Left hindlimb (tissue), 1 donor: Measurements from ENCODE around the gene PROS1.
"Not testable (repeated sequence)": the region's sequence is repeated elsewhere in the genome, so short reads cannot be mapped to it uniquely, and the experiment has no call there.

ENCODE experiments used
- DNase-seq: peaks from one replicate; pipeline ENCODE4 v3.0.0-alpha.2; 2018

Gene PROS1

DNA sequence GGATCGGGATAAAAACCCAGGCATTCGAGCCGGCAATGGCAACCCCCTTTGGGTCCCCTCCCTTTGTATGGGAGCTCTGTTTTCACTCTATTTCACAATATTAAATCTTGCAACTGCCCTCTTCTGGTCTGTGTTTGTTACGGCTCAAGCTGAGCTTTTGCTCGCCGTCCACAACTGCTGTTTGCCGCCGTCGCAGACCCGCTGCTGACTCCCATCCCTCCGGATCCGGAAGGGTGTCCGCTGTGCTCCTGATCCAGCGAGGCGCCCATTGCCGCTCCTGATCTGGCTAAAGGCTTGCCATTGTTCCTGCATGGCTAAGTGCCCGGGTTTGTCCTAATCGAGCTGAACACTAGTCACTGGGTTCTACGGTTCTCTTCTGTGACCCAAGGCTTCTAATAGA lies 8.6 kb downstream of the PROS1 start:
- DNase-seq: not testable (repeated sequence)

DNA sequence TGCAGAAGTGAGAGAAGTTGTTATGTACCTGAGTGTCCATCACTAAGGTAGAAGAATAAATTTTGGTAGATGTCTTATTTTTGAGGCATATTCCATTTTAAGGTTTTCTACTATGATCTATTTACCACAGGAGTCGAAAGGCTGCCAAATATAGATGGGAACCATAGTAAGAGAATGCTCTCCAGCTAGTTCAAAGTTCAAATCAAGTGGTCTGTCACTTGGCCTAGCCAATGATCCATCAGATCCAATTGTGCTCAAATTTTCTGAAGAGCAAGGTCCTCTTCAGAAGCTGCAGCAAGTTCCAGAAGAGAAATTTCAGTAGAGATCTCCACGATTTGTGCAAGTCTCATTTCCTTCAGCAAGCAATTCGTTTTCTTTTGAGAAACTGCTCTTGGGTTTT lies 10.9 kb downstream of the PROS1 start:
- DNase-seq: no peak

DNA sequence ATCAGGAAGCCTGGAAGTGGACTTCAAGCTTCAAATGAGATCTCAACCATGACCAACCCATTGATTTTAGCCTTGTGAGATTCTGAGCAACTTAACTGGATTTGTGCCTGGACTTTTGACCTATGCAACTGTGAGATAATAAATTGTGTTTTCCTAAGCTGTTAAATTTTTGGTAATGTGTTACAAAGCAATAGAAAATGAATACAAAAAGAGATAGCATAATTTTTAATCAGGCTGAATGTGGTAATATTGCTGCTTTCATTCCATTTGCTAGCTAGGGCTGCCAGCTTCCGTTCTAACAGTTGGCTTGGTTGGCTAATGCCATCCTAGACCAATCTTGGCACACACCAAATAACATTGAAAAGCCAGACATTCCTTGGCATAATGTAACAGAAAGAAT lies 12.2 kb downstream of the PROS1 start:
- DNase-seq: no peak

DNA sequence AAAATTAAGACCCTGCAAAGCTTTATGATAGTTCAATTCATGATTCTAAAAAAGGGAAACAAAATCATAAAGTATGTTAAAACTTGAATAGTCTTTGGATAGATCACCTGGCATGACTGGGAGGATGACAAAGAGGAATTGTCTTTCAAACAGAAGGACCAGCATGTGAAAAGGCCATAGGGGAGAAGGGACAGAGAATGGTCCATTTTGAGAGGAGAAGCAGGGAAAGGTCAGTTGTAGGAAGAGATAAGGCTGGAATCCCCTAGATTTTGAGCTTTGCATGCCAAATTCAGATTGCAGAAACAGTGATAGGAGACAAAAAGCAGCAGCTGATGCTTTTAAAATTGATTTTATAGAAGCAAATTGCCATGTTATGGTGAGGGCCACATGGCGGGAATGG lies 12.7 kb downstream of the PROS1 start:
- no peak for DNase-seq

DNA sequence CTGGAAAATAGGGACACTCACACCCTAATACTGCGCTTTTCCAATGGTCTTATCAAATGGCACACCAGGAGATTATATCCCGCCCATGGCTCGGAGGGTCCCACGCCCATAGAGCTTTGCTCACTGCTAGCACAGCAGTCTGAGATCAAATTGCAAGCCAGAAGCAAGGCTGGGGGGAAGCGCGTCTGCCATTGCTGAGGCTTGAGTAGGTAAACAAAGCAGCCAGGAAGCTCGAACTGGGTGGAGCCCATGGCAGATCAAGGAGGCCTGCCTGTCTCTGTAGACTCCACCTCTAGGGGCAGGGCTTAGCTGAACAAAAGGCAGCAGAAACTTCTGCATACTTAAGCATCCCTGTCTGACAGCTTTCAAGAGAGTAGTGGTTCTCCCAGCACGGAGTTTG lies 23.7 kb downstream of the PROS1 start:
- not testable (repeated sequence) for DNase-seq

DNA sequence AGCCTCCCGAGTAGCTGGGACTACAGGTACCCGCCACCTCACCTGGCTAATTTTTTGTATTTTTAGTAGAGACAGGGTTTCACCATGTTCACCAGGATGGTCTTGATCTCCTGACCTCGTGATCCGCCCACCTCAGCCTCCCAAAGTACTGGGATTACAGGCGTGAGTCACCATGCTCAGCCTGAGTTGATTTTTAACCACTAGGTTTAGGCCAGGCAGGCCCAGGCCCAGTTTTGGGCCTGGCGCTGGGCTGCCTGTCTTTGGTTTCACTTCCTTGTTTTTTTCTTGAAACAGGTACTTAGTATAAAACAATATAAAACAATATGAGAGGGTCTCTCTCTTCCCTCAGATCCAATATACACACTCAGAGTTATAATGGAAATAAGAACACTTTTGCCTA lies 36.2 kb downstream of the PROS1 start:
- DNase-seq: not testable (repeated sequence)

DNA sequence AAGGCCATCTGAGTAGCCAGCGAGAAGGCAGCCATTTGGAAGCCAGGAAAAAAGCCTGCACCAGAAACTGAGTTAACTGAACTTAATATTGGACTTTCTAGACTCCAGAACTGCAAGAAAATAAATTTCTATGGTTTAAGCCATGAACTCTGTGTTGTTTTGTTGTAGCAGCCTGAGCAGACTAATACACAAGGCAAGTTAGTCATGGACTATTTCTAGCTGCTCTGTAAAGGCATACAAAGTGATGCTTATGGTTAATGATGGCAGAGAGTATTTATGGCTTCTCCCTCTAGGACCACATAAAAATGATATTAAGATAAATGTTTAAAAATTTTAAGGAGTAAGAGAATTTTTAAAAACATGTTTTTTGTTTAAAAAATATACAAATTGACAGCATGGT lies 37.1 kb downstream of the PROS1 start:
- no peak for DNase-seq

DNA sequence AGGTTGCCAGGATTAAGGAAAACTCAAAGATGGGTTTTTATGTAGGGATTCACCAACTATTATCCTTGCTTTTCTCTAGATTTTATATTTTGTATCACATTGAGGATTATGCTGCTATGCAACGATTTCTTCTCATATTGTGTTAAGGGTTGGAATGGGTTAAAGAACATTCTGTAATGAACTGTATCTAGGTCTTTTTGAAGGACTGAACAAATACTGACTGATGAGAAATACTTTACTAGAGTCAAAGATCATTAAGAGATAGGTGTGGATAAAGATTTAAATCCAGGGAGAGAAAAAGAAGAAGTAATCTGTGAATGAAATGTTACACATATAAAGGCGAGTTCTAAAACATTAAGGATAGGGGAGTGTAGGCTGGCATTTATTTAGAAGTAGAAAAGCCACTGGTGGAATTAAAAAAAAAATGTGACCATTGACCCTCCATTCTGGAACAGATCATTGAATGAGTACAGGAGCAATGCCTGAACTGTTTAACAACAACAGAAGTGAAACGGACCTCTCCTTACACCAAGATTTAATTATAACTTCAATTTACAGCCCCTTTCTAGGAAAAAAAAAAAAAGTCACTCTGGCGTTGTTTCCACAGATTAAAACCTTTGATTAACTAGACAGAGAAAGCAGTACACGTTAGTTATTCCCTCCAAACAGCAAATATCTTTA lies 39.2 kb downstream of the PROS1 start:
- DNase-seq: no peak

DNA sequence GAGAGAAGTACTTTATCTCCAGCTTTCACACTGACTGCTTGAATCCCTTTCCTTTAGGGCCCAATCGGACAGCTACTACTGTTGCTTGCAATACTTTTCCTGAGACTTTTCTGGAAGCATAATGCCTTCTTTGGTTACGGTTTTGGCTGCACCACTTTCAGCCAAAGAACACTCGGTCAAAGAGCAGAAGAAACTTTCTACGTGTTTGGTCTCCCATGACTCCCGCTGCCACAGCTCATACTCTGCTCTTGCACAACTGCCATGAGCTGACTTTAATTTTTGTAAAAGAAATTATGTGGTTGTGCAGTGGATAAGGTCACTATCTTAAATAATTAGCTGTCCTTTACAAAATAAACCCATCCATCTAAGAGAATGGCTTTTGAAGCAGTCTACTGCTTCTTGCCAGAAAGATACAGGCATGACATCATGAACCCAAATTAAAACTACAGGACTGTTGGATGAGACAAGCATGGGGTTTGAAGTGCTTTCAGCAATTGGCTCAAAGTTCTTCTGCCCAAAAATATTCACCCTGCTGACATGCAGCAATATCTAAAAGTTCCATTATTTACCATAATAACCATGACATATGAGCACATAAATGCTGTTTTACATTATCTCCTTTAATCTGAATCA lies 42.0 kb downstream of the PROS1 start:
- DNase-seq: no peak

DNA sequence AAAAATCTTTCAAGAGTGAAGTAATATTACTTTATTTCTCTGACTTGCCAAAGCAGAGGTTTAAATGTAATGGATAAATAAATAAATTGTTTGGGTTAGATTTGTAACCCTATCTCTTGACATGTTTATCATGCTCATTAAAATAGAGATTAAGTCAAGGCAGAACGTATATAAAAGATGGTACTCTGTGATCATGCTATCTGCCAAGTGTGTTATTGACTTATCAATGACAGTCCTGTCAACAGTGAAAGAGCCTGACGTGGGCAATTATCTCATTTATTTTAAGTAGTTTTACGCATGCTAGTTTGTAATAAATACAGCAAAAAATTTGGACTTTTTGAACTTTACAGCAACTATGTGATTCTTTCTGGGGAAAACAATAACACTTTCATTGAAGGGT lies 43.7 kb downstream of the PROS1 start:
- DNase-seq: no peak

DNA sequence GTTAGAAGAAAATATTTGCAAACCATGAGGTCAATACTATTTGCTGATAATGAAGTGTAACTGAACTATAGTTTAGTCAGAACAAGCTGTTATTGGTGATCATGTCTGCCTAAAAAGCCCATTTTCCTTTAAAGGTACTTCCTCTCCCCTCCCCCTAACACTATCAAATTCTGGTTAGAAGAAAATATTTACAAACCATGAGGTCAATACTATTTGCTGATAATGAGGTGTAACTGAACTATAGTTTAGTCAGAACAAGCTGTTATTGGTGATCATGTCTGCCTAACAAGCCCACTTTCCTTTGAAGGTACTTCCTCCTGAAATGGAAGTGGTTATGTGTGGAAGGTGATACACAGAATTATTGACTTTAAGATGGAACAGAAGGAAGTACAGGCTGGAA lies 46.9 kb downstream of the PROS1 start:
- DNase-seq: no peak

DNA sequence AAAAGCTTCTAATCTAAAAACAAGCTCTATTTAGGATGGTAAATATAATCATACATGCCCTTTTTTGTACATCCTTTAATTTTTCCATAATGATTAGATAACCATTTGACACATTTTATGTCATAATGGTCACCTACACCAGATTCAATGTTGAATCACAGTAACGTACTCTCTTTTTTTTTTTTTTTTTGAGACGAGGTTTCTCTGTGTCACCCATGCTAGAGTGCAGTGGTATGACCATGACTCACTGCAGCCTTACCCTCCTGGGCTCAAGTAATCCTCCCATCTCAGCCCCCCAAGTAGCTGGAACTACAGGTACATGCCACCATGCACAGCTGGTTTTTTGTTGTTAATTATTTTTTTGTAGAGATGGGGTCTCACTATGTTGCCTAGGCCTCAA lies 49.2 kb downstream of the PROS1 start:
- no peak for DNase-seq

DNA sequence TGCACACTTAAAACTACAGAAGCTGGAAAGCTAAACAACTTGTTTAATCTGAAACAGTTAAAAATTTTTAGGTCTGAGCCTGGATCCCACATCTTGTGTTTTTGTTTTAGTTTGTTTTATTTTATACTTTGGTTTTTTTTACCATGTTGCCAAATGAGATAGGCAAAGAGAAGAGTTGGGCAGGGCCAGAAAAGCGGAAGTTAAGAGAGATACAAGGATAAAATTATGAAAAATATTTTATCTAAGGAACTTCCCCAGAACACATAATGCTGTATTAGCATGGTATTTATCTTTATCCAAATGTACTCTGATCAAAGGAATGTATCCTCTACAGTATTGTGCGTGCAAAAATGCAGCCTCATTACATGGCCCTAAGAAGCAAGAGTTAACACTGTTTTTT lies 50.7 kb downstream of the PROS1 start:
- DNase-seq: no peak

DNA sequence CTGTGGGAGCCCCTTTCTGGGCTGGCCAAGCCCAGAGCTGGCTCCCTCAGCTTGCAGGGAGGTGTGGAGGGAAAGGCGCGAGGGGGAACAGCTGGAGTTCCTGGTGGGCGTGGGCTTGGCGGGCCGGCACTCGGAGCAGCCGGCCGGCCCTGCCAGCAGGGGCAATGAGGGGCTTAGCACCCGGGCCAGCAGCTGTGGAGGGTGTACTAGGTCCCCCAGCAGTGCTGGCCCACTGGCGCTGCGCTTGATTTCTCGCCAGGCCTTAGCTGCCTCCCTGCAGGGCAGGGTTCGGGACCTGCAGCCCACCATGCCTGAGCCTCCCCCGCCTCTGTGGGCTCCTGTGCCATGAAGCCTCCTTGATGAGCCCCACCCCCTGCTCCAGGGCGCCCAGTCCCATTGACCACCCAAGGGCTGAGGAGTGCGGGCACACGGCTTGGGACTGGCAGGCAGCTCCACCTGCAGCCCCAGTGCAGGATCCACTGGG lies 56.1 kb downstream of the PROS1 start:
- DNase-seq: not testable (repeated sequence)

DNA sequence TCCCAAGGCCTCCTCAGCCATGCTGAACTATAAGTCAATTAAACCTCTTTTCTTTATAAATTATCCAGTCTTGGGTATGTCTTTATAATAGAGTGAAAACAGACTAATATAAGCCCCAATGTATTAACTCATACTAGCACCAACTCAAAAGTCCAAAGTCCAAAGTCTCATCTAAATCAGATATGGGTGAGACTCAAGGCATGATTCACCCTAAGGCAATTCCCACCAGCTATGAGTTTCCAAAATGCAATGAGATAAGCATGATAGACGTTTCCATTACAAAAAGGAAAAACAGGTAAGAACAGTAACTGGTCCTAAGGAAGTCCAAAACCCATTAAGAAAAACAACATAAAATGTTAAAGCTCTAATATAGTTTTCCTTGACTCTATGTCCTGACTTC lies 60.1 kb downstream of the PROS1 start:
- not testable (repeated sequence) for DNase-seq

DNA sequence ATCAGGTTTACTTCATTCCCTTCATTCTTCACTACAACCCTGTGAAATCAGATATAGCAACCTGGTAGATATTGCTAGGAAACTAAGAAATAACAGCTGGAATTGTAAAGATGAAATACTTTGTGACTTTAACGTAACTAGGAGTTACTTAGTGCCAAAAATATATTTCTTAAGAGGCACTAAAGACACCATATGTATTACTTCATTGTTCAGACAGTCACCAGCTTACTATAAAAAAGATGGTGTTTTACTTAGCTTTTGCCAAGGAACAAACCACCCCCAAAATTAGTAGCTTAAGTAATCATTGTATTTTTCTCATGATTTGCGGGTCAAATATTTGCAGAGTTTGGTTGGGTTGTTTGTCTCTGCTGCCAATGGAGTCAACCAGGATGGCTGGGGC lies 62.5 kb downstream of the PROS1 start:
- DNase-seq: no peak

DNA sequence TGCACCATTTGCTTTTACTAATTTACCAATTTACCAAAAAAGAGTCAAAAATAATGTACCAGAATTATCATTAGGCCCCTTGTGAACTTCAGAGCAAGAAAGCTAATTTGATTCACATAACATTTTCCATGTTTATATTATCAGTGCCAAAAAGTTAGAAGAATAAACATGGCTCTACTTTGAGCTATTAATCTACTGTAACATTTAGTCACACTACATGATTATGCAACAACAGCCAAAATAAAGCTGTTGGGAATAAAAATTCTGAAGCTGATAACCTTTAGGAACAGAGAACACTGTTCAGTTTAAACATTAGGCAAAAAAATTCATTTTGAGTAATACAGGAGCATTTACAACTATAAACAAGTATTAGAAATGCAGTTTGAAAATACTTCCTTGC lies 63.6 kb downstream of the PROS1 start:
- DNase-seq: no peak

DNA sequence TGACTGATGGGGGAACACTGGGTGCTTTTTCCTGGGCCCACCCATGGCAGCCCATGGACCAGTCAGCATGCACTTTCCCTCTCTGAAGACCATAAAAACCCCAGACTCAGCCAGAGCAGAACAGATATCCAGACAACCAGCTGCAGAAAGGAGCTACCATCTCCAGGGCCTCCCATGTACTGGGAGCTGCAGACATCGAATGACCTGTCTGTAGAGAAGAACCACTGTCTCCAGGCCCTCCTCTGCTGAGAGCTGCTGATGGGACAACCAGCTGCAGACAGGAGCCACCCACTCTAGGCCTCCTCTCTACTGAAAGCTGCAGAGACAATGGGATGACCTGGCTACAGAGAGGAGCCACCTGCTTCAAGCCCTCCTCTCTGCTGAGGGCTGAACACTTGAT lies 66.6 kb downstream of the PROS1 start:
- DNase-seq: no peak

DNA sequence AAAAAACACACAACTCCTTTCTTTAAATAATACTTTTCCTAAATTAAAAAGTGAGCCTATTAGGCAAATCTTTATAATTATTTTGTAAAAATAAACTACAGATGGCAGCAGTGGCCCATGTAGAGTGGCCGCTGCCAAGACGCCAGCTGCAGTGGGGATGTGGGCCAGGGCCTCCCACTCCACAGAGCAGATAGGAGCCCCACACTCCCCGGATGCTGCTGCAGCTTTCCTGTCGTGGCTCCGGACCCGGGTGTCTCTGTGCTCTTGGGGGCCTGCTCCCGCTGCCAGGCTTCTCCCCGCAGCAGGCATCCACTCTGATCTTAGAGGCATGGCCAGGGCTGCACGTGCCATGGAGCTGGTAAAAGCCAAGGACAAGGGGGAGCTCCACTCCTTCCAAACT lies 67.5 kb downstream of the PROS1 start:
- no peak for DNase-seq

DNA sequence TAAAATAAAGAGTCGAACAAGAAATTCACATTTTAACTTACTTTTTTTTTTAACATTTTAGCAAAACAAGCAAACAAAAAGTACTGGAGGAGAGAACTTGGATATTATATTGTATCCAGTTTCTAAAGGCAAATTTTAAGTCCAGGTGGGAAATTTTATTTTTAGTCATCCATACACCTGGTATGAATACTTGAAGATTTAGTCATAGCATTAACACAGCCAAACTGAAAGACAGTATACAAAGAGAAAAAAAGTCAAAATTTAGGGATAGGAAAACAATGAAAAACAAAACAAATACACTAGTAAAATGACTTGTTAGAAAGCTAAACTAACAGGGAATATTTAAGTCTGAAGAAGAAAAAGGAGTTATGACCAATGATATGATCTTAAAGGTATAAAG lies 69.1 kb downstream of the PROS1 start:
- no peak for DNase-seq

DNA sequence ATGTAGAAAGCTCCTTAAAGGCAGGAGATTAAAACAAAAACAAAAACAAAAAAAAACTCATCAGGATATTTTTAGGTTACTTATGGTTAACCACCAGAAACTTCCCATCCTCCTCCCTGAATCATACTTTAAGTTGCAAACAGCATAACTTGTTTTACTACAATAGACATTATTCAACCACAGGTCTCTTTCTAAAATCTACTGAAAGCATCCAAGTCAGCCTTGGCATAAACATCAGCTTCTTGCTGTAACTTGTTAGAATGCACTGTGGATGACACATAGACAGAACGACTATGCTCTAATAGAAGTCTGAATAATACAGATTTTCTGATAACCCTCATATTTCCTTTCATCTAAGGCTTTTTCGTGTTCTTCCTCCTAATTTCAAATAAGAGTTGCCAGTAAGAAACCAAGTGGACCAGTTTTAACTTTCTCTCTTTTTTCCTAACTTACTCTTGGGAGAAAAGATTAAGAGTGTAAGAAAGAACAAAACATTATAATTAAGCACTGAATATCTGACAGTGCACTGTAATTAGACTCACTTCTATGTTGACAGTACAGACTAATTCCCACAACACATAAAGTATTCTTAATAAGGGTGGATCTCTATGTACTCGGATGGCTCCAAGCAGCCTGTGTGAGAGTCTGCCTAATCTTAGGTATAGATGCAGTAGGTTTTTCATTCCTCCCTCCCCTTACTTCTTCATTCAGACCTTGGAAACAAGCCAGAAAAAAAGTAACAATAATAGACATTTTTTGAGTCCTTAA lies 95.3 kb downstream of the PROS1 start:
- not testable (repeated sequence) for DNase-seq

DNA sequence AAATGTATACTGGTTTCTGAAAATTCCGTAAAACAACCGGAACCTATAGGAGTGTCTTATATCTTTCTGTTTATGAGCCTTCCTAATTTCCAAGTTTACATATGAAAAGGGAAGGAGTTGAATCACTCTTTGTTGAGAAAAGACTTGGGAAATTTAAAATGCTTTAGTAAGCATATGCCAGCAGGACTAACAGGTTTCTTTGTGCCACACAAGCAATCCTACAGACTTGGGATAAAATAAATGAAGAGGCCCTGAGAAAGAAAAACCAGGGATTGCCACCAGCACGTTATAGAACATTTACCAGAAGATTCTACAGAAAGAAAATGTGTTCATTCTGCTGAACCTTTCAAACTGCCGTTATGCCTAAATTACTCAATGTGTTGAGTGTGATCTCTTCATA lies 96.3 kb downstream of the PROS1 start:
- DNase-seq: not testable (repeated sequence)

DNA sequence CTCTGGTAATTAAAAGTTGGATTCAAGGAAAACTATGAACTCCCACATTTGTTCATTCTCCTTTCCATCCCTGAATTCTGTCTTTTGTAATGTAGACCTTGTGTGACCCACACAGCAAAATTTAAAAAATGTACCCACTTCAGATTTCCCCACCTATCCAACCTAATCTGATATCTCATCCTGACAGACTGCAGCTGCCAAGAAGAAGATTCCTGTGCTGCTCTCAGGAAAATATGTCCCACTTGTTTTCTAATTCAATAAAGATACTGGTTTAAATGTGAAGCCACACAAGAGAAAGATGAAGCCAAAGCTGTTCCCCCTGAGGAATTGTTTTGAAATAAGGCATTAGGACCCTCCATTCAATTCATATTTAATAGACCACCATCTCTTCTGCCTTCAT lies 100.3 kb downstream of the PROS1 start:
- not testable (repeated sequence) for DNase-seq

DNA sequence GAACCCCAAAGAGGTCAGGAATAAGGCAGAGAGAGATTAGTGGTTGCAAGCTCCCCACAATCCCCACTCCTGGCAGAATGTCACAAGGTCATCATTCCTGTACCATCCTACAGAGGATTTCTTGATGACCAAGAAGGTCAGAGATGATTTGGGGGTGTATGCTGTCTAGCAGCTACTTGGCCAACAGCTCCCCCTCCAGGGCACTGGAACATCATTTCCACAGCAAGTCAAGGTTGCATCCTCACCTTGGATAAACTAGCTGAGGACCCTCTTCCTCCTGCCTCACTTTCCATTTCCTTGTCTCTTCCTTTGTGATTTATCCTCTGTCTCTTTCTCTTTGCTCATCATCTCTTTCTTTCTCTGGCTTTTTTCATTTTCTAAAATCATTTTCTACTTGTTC lies 106.3 kb downstream of the PROS1 start:
- no peak for DNase-seq
